Neural progenitor cell (in vitro differentiated cells): ENCODE measurements around the gene MED26.

ENCODE experiments used
- EZH2 ChIP-seq: fragments of 200-600 bp; sonication (generic); IDR thresholded peaks from 2 replicates; pipeline ENCODE4 v1.6.1; 2017; ENCODE audit warnings: antibody characterized with exemption, mild to moderate bottlenecking, moderate library complexity
- EZH2phosphoT487 ChIP-seq: fragments of 200-600 bp; sonication (generic); IDR thresholded peaks from 2 replicates; pipeline ENCODE4 v1.6.1; 2017; ENCODE audit warnings: antibody characterized with exemption
- TF ChIP-seq, protein P1 (sequence below): fragments of 200-600 bp; sonication (generic); IDR thresholded peaks from 2 replicates; pipeline ENCODE4 v1.5.1; 2017; ENCODE audit warnings: antibody characterized with exemption, mild to moderate bottlenecking

DNA sequence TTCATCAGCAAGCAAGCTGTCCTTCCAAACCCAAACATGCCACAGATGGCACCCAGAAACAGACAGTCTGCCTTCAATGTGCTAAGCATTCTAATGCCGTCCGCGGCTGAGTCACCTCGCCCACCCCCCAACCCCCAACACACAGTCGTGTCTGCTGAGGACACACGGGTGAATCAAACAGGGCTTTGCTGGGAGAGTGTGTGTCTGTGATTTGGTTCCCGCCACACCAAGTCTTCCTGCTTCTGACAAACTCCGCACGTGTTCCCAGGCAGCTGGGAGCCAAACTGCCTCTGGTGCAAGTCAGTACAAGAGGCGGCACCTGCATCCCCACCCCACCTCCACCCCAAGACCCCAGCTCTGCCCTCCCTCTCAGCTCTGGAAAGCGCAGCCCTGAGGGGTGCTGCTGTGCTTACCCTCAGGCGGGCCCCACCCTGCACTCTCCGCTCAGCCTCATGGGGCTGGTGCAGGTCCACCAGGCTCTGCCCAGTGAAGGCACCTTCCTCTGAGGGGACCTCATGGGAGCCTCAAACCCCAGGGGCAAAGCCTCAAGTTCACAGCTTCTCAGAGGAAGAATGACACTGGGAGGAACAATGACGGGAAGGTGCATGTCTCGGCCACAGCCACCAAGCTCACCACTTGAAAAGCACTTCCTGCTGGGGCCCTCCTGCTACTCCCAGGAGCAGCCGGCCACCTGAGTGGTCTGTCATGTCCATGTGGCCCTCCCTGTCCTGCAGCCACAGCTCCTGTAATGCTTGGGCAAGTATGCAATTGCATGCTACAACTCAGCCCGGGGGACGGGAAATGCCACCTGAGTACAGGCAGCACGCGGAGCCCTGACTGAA, 40.8 kb downstream of the MED26 start:
- TF ChIP-seq, protein P1, sequence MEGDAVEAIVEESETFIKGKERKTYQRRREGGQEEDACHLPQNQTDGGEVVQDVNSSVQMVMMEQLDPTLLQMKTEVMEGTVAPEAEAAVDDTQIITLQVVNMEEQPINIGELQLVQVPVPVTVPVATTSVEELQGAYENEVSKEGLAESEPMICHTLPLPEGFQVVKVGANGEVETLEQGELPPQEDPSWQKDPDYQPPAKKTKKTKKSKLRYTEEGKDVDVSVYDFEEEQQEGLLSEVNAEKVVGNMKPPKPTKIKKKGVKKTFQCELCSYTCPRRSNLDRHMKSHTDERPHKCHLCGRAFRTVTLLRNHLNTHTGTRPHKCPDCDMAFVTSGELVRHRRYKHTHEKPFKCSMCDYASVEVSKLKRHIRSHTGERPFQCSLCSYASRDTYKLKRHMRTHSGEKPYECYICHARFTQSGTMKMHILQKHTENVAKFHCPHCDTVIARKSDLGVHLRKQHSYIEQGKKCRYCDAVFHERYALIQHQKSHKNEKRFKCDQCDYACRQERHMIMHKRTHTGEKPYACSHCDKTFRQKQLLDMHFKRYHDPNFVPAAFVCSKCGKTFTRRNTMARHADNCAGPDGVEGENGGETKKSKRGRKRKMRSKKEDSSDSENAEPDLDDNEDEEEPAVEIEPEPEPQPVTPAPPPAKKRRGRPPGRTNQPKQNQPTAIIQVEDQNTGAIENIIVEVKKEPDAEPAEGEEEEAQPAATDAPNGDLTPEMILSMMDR = no peak
- TF ChIP-seq EZH2 (no peak), EZH2phosphoT487 (no peak)
